GM13976 (cell line): ENCODE results near the gene STAT4.

Experiments
- DNase-seq: peaks from one replicate; pipeline ENCODE4 v3.0.0; 2012; ENCODE audit warnings: low spot score
- CTCF ChIP-seq: IDR thresholded peaks from 2 replicates; pipeline ENCODE4 v1.5.1; 2012; ENCODE audit warnings: borderline replicate concordance, mild to moderate bottlenecking; ENCODE audit not compliant: insufficient read depth; ENCODE audit errors: extremely low read depth, missing control alignments, control extremely low read depth
- in situ Hi-C: fragments of 300-500 bp; cut with MboI; formaldehyde crosslinking; loops from one replicate; pipeline ENCODE4 v1.12.0; 2022; ENCODE audit warnings: low sequenced_read_pairs, mixed read lengths, inconsistent platforms; ENCODE audit not compliant: unreplicated experiment

Gene STAT4

DNA sequence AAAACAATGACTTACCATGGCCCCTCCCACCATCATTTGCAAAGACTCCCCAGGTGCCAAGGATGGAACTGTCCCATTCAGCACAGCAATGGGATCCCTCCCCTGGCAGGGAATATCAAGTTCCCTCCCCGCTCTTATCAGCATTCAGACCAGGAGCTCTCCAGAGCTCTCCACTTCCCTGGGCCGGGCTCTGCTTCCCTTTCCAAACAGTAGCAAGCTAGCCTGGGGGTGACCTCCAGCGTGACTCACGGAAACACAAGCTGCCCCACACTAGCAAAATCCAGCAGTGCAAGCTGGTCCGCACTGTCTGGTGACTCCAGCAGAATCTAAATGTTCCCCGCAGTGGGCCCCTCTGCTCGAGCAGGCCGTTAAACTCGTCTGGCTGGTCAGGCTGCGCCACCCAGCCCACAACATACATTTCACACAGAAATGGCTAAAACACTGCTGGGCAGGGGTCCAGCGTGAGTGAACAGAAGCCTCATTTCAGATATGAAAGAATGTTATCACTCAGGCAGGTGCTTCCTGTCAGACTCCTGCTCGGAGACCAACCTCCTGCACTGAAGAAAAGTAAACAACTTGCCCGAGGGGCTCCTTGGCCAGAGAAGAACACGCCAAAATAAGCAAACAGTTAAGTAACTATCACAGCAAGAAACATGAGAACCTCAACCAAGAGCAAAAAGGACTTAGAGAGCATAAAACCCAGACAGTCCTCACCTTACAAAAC lies 170.7 kb downstream of the STAT4 start:
- DNase-seq = no peak
- no peak for TF ChIP-seq CTCF
- in situ Hi-C loops = no loop called here
